Endodermal cell (in vitro differentiated cells): Measurements from ENCODE around the gene ZNF532. TPM values are rescaled to one million over a fixed set of nuclear protein-coding genes. Genes with fewer than 3 reads are reported as not detected.

Source experiments
- DNase-seq: peaks from one replicate; pipeline ENCODE4 v3.0.0-alpha.2; 2017
- H3K27ac ChIP-seq: 2 replicates; pipeline ENCODE4 v1.5.1; 2013; ENCODE audit warnings: mild to moderate bottlenecking, low read depth, low read length, moderate library complexity
- H3K27me3 ChIP-seq: 2 replicates; pipeline ENCODE4 v1.6.1; 2013; ENCODE audit warnings: mild to moderate bottlenecking, low read length, moderate library complexity; ENCODE audit not compliant: insufficient read depth, control insufficient read depth, poor library complexity, severe bottlenecking
- H3K36me3 ChIP-seq: 2 replicates; pipeline ENCODE4 v1.7.0; 2013; ENCODE audit warnings: mild to moderate bottlenecking, low read length, moderate library complexity; ENCODE audit not compliant: control insufficient read depth, insufficient read depth
- H3K4me1 ChIP-seq: one replicate; pipeline ENCODE4 v1.7.0; 2013; ENCODE audit warnings: low read length; ENCODE audit not compliant: control insufficient read depth, insufficient read depth
- H3K4me3 ChIP-seq: 2 replicates; pipeline ENCODE4 v1.5.1; 2013; ENCODE audit warnings: mild to moderate bottlenecking, low read length, moderate library complexity
- H3K9ac ChIP-seq: 2 replicates; pipeline ENCODE4 v1.6.1; 2013; ENCODE audit warnings: mild to moderate bottlenecking, low read length, moderate library complexity; ENCODE audit not compliant: poor library complexity, severe bottlenecking; ENCODE audit errors: extremely low read depth
- H3K9me3 ChIP-seq: 2 replicates; pipeline ENCODE4 v1.6.1; 2013; ENCODE audit warnings: mild to moderate bottlenecking, low read length, moderate library complexity; ENCODE audit not compliant: control insufficient read depth
- H3K27ac Mint-ChIP-seq: 2 replicates; pipeline ENCODE4 v1.8.0; 2020; ENCODE audit warnings: mixed read lengths
- H3K27me3 Mint-ChIP-seq: 2 replicates; pipeline ENCODE4 v1.8.0; 2021; ENCODE audit warnings: mild to moderate bottlenecking, mixed read lengths; ENCODE audit not compliant: insufficient read depth
- H3K36me3 Mint-ChIP-seq: 2 replicates; pipeline ENCODE4 v1.8.0; 2020; ENCODE audit warnings: low read depth, mixed read lengths
- H3K4me1 Mint-ChIP-seq: 2 replicates; pipeline ENCODE4 v1.8.0; 2020; ENCODE audit warnings: mixed read lengths
- H3K4me3 Mint-ChIP-seq: 2 replicates; pipeline ENCODE4 v1.8.0; 2020; ENCODE audit warnings: mild to moderate bottlenecking, moderate library complexity, mixed read lengths
- H3K9me3 Mint-ChIP-seq: 2 replicates; pipeline ENCODE4 v1.8.0; 2020; ENCODE audit warnings: mild to moderate bottlenecking, mixed read lengths
- CTCF ChIP-seq: fragments of 200-600 bp; sonication (generic); conservative IDR thresholded peaks from 2 replicates; pipeline ENCODE4 v1.5.0; 2021; ENCODE audit warnings: antibody characterized with exemption, mild to moderate bottlenecking
- WGBS, 2 experiments: methylation state at CpG; one replicate each; pipeline versions ENCODE4 v1.1.5 to v1.1.7; 2013; ENCODE audit warnings: missing lambda C conversion rate in 2 of 2, mixed read lengths in 1 of 2; ENCODE audit not compliant: insufficient coverage in 1 of 2, insufficient read length in 1 of 2; 5-methylcytosine and 5-hydroxymethylcytosine counted together
- total RNA-seq, 2 donors: library from RNA; stranded (reverse); fragmentation: NEBNext Ultra II Directional in 1 of 2; extraction: Animal tissue kit (Norgen Biotek cat#: 25700) in 1 of 2; gene quantifications; 2 replicates in 1 of 2; 3 replicates in 1 of 2; pipeline ENCODE4 v1.2.1, GENCODE V29; 2021

ZNF532 gene
- total RNA-seq, 2 donors from 2014 or later = 138 to 207 TPM

GRCh38 chr18:59008302-59008974 lies 143.8 kb downstream of the ZNF532 start:
- H3K27ac Mint-ChIP-seq = peak overlapping the region; percentile 96
- no peaks in the 10 kb centered on the region for H3K27me3 Mint-ChIP-seq
- peaks cover 9% of the 10 kb centered on the region for H3K4me1 ChIP-seq
- H3K36me3 Mint-ChIP-seq = no peaks in the 10 kb centered on the region
- H3K4me1 Mint-ChIP-seq = peaks cover 12% of the 10 kb centered on the region
- H3K9ac ChIP-seq = peak overlapping the region; percentile 44
- H3K4me3 Mint-ChIP-seq = peak overlapping the region; percentile 38
- H3K9me3 Mint-ChIP-seq = peaks cover 15% of the 10 kb centered on the region
- TF ChIP-seq CTCF = no peak
- no peak overlapping the region for H3K4me3 ChIP-seq
- WGBS, 2 experiments = 71 to 74% methylated on average over 7 to 11 of the region's 13 CpGs
- H3K27ac ChIP-seq = no peak overlapping the region
- no peaks in the 10 kb centered on the region for H3K36me3 ChIP-seq
- peaks cover 13% of the 10 kb centered on the region for H3K9me3 ChIP-seq
- DNase-seq = peak; percentile 82
- H3K27me3 ChIP-seq = no peaks in the 10 kb centered on the region

- no peak for DNase-seq
- peaks cover 12% of the 10 kb centered on the region for H3K4me1 Mint-ChIP-seq
- H3K4me3 Mint-ChIP-seq = no peak overlapping the region
- H3K4me1 ChIP-seq = peaks cover 5% of the 10 kb centered on the region
- TF ChIP-seq CTCF = no peak
- H3K27ac Mint-ChIP-seq = peak overlapping the region; percentile 68
- peaks cover 13% of the 10 kb centered on the region for H3K9me3 Mint-ChIP-seq
- no peak overlapping the region for H3K9ac ChIP-seq
- H3K9me3 ChIP-seq = no peaks in the 10 kb centered on the region
- no peaks in the 10 kb centered on the region for H3K36me3 Mint-ChIP-seq
- no peaks in the 10 kb centered on the region for H3K27me3 Mint-ChIP-seq
- no peak overlapping the region for H3K27ac ChIP-seq
- 97 to 100% methylated on average over 1 of the region's 1 CpG for whole genome bisulfite sequencing, 2 experiments
- no peak overlapping the region for H3K4me3 ChIP-seq
- H3K36me3 ChIP-seq = no peaks in the 10 kb centered on the region
- H3K27me3 ChIP-seq = no peaks in the 10 kb centered on the region
Measured at GRCh38 chr18:59009846-59010245, 145.2 kb downstream of the ZNF532 start.

- Histone ChIP-seq H3K27me3 (no peaks in the 10 kb centered on the region), H3K36me3 (no peaks in the 10 kb centered on the region), H3K27ac (no peak overlapping the region), H3K9me3 (no peaks in the 10 kb centered on the region), H3K4me1 (no peaks in the 10 kb centered on the region), H3K9ac (no peak overlapping the region), H3K4me3 (no peak overlapping the region)
- Mint-ChIP-seq H3K4me1 (peaks cover 9% of the 10 kb centered on the region), H3K36me3 (no peaks in the 10 kb centered on the region), H3K9me3 (peaks cover 14% of the 10 kb centered on the region), H3K27ac (no peak overlapping the region), H3K4me3 (no peak overlapping the region), H3K27me3 (no peaks in the 10 kb centered on the region)
- no peak for DNase-seq
- WGBS, 2 experiments = 95% methylated on average over 3 to 4 of the region's 4 CpGs
- TF ChIP-seq CTCF = no peak
Measured at GRCh38 chr18:59011289-59011688, 146.6 kb downstream of the ZNF532 start.
